ENCODE data around the gene MRPS30.
"Not testable (repeated sequence)": the region's sequence is repeated elsewhere in the genome, so short reads cannot be mapped to it uniquely, and the experiment has no call there.

Gene MRPS30

GRCh38 chr5:44821164-44821563 lies 12.4 kb downstream of the MRPS30 start:
- DNase-seq (ENCODE audit: low spot score): no peak

- not testable (repeated sequence) for DNase-seq (ENCODE audit: low spot score)
These were observed 15.9 kb downstream of the MRPS30 start for GRCh38 chr5:44824662-44825061.

GRCh38 chr5:44827681-44828080 lies 18.9 kb downstream of the MRPS30 start:
- no peak for DNase-seq (ENCODE audit: low spot score)

GRCh38 chr5:44828719-44829118 lies 20.0 kb downstream of the MRPS30 start:
- no peak for DNase-seq (ENCODE audit: low spot score)

- no peak for DNase-seq (ENCODE audit: low spot score)
These were observed 22.2 kb downstream of the MRPS30 start for GRCh38 chr5:44830951-44831350.

- DNase-seq (ENCODE audit: low spot score): no peak
These were observed 24.5 kb downstream of the MRPS30 start for GRCh38 chr5:44833249-44833648.

GRCh38 chr5:44835693-44836092 lies 26.9 kb downstream of the MRPS30 start:
- DNase-seq (ENCODE audit: low spot score): no peak

- DNase-seq (ENCODE audit: low spot score): no peak
These were observed 30.4 kb downstream of the MRPS30 start for GRCh38 chr5:44839018-44839681.

GRCh38 chr5:44842496-44843282 lies 33.9 kb downstream of the MRPS30 start:
- no peak for DNase-seq (ENCODE audit: low spot score)

- DNase-seq (ENCODE audit: low spot score): no peak
These were observed 36.0 kb downstream of the MRPS30 start for GRCh38 chr5:44844744-44845143.

- DNase-seq (ENCODE audit: low spot score): no peak
These were observed 37.0 kb downstream of the MRPS30 start for GRCh38 chr5:44845777-44846176.

GRCh38 chr5:44847206-44847852 lies 38.6 kb downstream of the MRPS30 start:
- DNase-seq (ENCODE audit: low spot score): no peak

- DNase-seq (ENCODE audit: low spot score): no peak
These were observed 51.5 kb downstream of the MRPS30 start for GRCh38 chr5:44860267-44860666.

- DNase-seq (ENCODE audit: low spot score): no peak
These were observed 54.1 kb downstream of the MRPS30 start for GRCh38 chr5:44862808-44863207.

Measured in HuH-7.5 (cell line).